HepG2 (cell line): ENCODE results near the gene MCOLN3.

ENCODE experiments used
- FOSL1 ChIP-seq: sonication (generic); formaldehyde crosslinking; IDR thresholded peaks from 2 replicates; pipeline ENCODE4 v1.9.0; 2021; ENCODE audit warnings: missing genetic modification reagents, borderline replicate concordance
- POLR2A ChIP-seq, 2 experiments: IDR thresholded peaks; 2 replicates each; pipeline ENCODE4 v1.6.1; 2011; ENCODE audit warnings: low read depth in 2 of 2, low read length in 2 of 2, mild to moderate bottlenecking in 1 of 2, moderate library complexity in 1 of 2; ENCODE audit not compliant: insufficient read depth in 1 of 2
- ZBTB46 ChIP-seq: sonication (generic); formaldehyde crosslinking; IDR thresholded peaks from 2 replicates; pipeline ENCODE4 v1.4.0; 2020; ENCODE audit warnings: mild to moderate bottlenecking, missing genetic modification reagents, borderline replicate concordance
- TF ChIP-seq, protein P1 (sequence below): IDR thresholded peaks from 2 replicates; pipeline ENCODE4 v1.4.0; 2020; ENCODE audit warnings: mild to moderate bottlenecking, missing genetic modification reagents
- TF ChIP-seq, protein P2 (sequence below): sonication (generic); formaldehyde crosslinking; IDR thresholded peaks from 2 replicates; pipeline ENCODE4 v1.5.0; 2020; ENCODE audit warnings: mild to moderate bottlenecking, missing genetic modification reagents, moderate library complexity

- TF ChIP-seq, protein P1, sequence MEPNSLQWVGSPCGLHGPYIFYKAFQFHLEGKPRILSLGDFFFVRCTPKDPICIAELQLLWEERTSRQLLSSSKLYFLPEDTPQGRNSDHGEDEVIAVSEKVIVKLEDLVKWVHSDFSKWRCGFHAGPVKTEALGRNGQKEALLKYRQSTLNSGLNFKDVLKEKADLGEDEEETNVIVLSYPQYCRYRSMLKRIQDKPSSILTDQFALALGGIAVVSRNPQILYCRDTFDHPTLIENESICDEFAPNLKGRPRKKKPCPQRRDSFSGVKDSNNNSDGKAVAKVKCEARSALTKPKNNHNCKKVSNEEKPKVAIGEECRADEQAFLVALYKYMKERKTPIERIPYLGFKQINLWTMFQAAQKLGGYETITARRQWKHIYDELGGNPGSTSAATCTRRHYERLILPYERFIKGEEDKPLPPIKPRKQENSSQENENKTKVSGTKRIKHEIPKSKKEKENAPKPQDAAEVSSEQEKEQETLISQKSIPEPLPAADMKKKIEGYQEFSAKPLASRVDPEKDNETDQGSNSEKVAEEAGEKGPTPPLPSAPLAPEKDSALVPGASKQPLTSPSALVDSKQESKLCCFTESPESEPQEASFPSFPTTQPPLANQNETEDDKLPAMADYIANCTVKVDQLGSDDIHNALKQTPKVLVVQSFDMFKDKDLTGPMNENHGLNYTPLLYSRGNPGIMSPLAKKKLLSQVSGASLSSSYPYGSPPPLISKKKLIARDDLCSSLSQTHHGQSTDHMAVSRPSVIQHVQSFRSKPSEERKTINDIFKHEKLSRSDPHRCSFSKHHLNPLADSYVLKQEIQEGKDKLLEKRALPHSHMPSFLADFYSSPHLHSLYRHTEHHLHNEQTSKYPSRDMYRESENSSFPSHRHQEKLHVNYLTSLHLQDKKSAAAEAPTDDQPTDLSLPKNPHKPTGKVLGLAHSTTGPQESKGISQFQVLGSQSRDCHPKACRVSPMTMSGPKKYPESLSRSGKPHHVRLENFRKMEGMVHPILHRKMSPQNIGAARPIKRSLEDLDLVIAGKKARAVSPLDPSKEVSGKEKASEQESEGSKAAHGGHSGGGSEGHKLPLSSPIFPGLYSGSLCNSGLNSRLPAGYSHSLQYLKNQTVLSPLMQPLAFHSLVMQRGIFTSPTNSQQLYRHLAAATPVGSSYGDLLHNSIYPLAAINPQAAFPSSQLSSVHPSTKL (CRISPR knock-in tag) = no peak
- no peak for TF ChIP-seq ZBTB46 (CRISPR knock-in tag)
- TF ChIP-seq, protein P2, sequence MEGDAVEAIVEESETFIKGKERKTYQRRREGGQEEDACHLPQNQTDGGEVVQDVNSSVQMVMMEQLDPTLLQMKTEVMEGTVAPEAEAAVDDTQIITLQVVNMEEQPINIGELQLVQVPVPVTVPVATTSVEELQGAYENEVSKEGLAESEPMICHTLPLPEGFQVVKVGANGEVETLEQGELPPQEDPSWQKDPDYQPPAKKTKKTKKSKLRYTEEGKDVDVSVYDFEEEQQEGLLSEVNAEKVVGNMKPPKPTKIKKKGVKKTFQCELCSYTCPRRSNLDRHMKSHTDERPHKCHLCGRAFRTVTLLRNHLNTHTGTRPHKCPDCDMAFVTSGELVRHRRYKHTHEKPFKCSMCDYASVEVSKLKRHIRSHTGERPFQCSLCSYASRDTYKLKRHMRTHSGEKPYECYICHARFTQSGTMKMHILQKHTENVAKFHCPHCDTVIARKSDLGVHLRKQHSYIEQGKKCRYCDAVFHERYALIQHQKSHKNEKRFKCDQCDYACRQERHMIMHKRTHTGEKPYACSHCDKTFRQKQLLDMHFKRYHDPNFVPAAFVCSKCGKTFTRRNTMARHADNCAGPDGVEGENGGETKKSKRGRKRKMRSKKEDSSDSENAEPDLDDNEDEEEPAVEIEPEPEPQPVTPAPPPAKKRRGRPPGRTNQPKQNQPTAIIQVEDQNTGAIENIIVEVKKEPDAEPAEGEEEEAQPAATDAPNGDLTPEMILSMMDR (CRISPR knock-in tag) = no peak
- TF ChIP-seq FOSL1 (CRISPR knock-in tag) = no peak
- TF ChIP-seq POLR2A (IDR thresholded peaks at IDR 0.05; ENCODE audit: insufficient read depth in 1 of 2, low read depth in 2 of 2, low read length in 2 of 2) = no peak
Observed at GRCh38 chr1:84975035-84975434, 73.3 kb downstream of the MCOLN3 start.
